OCI-LY7 (cell line): ENCODE results near the gene PLEKHH2. TPM values are rescaled to one million over a fixed set of nuclear protein-coding genes. Genes with fewer than 3 reads are reported as not detected.
"Not testable (repeated sequence)": the region's sequence is repeated elsewhere in the genome, so short reads cannot be mapped to it uniquely, and the experiment has no call there.

Source experiments
- BruUV-seq: library from RNA; stranded (reverse); fragments of 400-500 nt; replicated peaks from 2 replicates; lab custom pipeline; 2021; lab: Mats Ljungman, UMichigan
- CTCF ChIA-PET: fragments of 300-600 bp; sonication (Branson Sonifier 250); formaldehyde crosslinking; loops from one replicate; lab custom pipeline; 2022; ENCODE audit warnings: antibody characterized with exemption; ENCODE audit not compliant: unreplicated experiment; lab: Charles Lee
- POLR2A ChIA-PET: fragments of 300-600 bp; sonication (Branson Sonifier 250); formaldehyde crosslinking; loops from one replicate; lab custom pipeline; 2022; ENCODE audit warnings: antibody characterized with exemption; lab: Charles Lee
- DNase-seq: peaks from one replicate; pipeline ENCODE4 v3.0.0-alpha.2; 2015; ENCODE audit warnings: low spot score
- H2AFZ ChIP-seq: fragments of 200-600 bp; sonication (generic), shearing (Covaris generic); 2 replicates; pipeline ENCODE4 v1.6.1; 2014; ENCODE audit warnings: mild to moderate bottlenecking, antibody characterized with exemption, low read length, moderate library complexity
- H3K27ac ChIP-seq: fragments of 200-600 bp; sonication (generic); 2 replicates; pipeline ENCODE4 v1.5.1; 2014; ENCODE audit warnings: mixed run types, low read depth, mild to moderate bottlenecking, moderate library complexity, low read length, inconsistent platforms; ENCODE audit not compliant: poor library complexity, severe bottlenecking
- H3K36me3 ChIP-seq: fragments of 200-600 bp; sonication (generic); 2 replicates; pipeline ENCODE4 v1.6.1; 2014; ENCODE audit warnings: mild to moderate bottlenecking, antibody characterized with exemption, low read length, moderate library complexity, mixed read lengths; ENCODE audit not compliant: insufficient read depth
- H3K4me1 ChIP-seq: fragments of 200-600 bp; sonication (generic); 2 replicates; pipeline ENCODE4 v1.5.1; 2014; ENCODE audit warnings: mild to moderate bottlenecking, low read length; ENCODE audit not compliant: insufficient read depth, poor library complexity, severe bottlenecking
- H3K4me2 ChIP-seq: fragments of 200-600 bp; sonication (generic); 2 replicates; pipeline ENCODE4 v1.6.1; 2014; ENCODE audit warnings: mild to moderate bottlenecking, low read length
- H3K4me3 ChIP-seq: fragments of 200-600 bp; sonication (generic); 2 replicates; pipeline ENCODE4 v1.5.1; 2014; ENCODE audit warnings: mild to moderate bottlenecking, low read depth, low read length; ENCODE audit not compliant: poor library complexity, severe bottlenecking
- H3K79me2 ChIP-seq: fragments of 200-600 bp; sonication (generic); 2 replicates; pipeline ENCODE4 v1.6.1; 2016; ENCODE audit warnings: low read depth, mild to moderate bottlenecking, low read length, moderate library complexity, mixed read lengths; ENCODE audit not compliant: insufficient read depth
- H3K9me2 ChIP-seq: fragments of 200-600 bp; sonication (generic); 2 replicates; pipeline ENCODE4 v1.6.1; 2016; ENCODE audit warnings: mild to moderate bottlenecking, low read length, mixed read lengths; ENCODE audit not compliant: insufficient read depth
- H3K9me3 ChIP-seq: fragments of 200-600 bp; sonication (generic); 2 replicates; pipeline ENCODE4 v1.6.1; 2014; ENCODE audit warnings: mild to moderate bottlenecking, mixed run types, low read length, mixed read lengths
- H4K20me1 ChIP-seq: fragments of 200-600 bp; sonication (generic); 2 replicates; pipeline ENCODE4 v1.6.1; 2014; ENCODE audit warnings: mild to moderate bottlenecking, antibody characterized with exemption, low read length, moderate library complexity, mixed read lengths; ENCODE audit not compliant: insufficient read depth
- CTCF ChIP-seq: fragments of 200-600 bp; sonication (generic); conservative IDR thresholded peaks from 2 replicates; pipeline ENCODE4 v1.5.1; 2014; ENCODE audit warnings: mild to moderate bottlenecking, antibody characterized with exemption, low read length, moderate library complexity, mixed read lengths
- EZH2phosphoT487 ChIP-seq: fragments of 200-600 bp; sonication (generic); IDR thresholded peaks from 2 replicates; pipeline ENCODE4 v1.6.1; 2018; ENCODE audit warnings: low read depth, borderline replicate concordance, mild to moderate bottlenecking, mixed run types, antibody characterized with exemption, low read length, moderate library complexity, mixed read lengths
- intact Hi-C: fragments of 100-400 bp; cut with micrococcal nuclease; formaldehyde crosslinking; loops from one replicate; pipeline ENCODE4 v1.10.0; 2022; ENCODE audit not compliant: unreplicated experiment
- total RNA-seq, 2 experiments: library from RNA; depleted of rRNA in 1 of 2; stranded (reverse); fragments of >200 nt in 1 of 2; shearing (Covaris generic) in 1 of 2; gene quantifications; 2 replicates each; pipeline ENCODE4 v1.2.3, GENCODE V29; 2014 to 2022

PLEKHH2 gene
- total RNA-seq, 2 experiments from 2014 or later, result 1.5 to 2.6 TPM

GRCh38 chr2:43631618-43632317, 5.3 kb upstream of the PLEKHH2 start:
- no TSS peak for BruUV-seq
- Histone ChIP-seq H3K27ac (no peak overlapping the region), H3K4me3 (no peak overlapping the region), H3K4me1 (peaks cover 22% of the 10 kb centered on the region), H2AFZ (no peak overlapping the region; the same call in 1 of the 2 replicates), H3K79me2 (no peaks in the 10 kb centered on the region), H3K9me3 (no peaks in the 10 kb centered on the region), H3K4me2 (no peak overlapping the region), H3K9me2 (no peaks in the 10 kb centered on the region), H3K36me3 (no peaks in the 10 kb centered on the region), H4K20me1 (no peaks in the 10 kb centered on the region)
- no peak for TF ChIP-seq CTCF
- intact Hi-C loops, result no loop called here
- CTCF ChIA-PET, result no interaction called here
- no peak for DNase-seq
- POLR2A ChIA-PET, result interaction anchor here (0.7 to 1.0 kb wide), 3 partner anchors 63 to 1799 kb away, joined by 3 to 4 read pairs (median 3); no protein-coding TSS in a partner anchor

GRCh38 chr2:43634604-43635306, 2.3 kb upstream of the PLEKHH2 start:
- H3K9me2 ChIP-seq, result no peaks in the 10 kb centered on the region
- H2AFZ ChIP-seq, result peak overlapping the region; percentile 91
- no peaks in the 10 kb centered on the region for H3K79me2 ChIP-seq
- POLR2A ChIA-PET, result interaction anchor here (0.8 kb wide), 1 partner anchor 102 kb away, joined by 6 read pairs; no protein-coding TSS in a partner anchor
- no peaks in the 10 kb centered on the region for H3K36me3 ChIP-seq
- no peaks in the 10 kb centered on the region for H3K9me3 ChIP-seq
- no TSS peak for BruUV-seq
- CTCF ChIA-PET, result no interaction called here
- intact Hi-C loops, result no loop called here
- H3K4me1 ChIP-seq, result peaks cover 22% of the 10 kb centered on the region
- H3K4me2 ChIP-seq, result peak overlapping the region; percentile 62
- no peaks in the 10 kb centered on the region for H4K20me1 ChIP-seq
- peak overlapping the region; percentile 42 for H3K4me3 ChIP-seq
- DNase-seq, result peak; percentile 35
- H3K27ac ChIP-seq, result peak overlapping the region; percentile 15
- no peak for TF ChIP-seq CTCF
- TF ChIP-seq EZH2phosphoT487, result no peak

- CTCF ChIA-PET, H3K36me3 ChIP-seq, BruUV-seq, DNase-seq, H4K20me1 ChIP-seq, H3K9me2 ChIP-seq, H3K4me2 ChIP-seq, H2AFZ ChIP-seq, H3K4me3 ChIP-seq, H3K9me3 ChIP-seq, intact Hi-C loops, H3K27ac ChIP-seq, H3K79me2 ChIP-seq: not testable (repeated sequence)
- POLR2A ChIA-PET, result interaction anchor here (1.0 kb wide), 1 partner anchor 39 kb away, joined by 4 read pairs; no protein-coding TSS in a partner anchor
- H3K4me1 ChIP-seq, result peaks cover 22% of the 10 kb centered on the region
Observed at GRCh38 chr2:43636153-43636552, 907 bp upstream of the PLEKHH2 start.
